ENCODE results near the gene ESYT1. TPM values are rescaled to one million over a fixed set of nuclear protein-coding genes. Genes with fewer than 3 reads are reported as not detected.
A peak's percentile ranks its signal among the peaks of the same experiment; 100 is the strongest.

Gene ESYT1
- total RNA-seq, 2 experiments from 2014 or later = 85.9 to 112 TPM

GRCh38 chr12:56129942-56130495 is 2.0 kb downstream of the ESYT1 start:
- ChIA-PET CTCF (ENCODE audit: unreplicated experiment) (no interaction called here), POLR2A (interaction anchor here (0.6 to 2.6 kb wide), 3 partner anchors 12 to 116 kb away, joined by 3 to 32 read pairs (median 4); partner anchors contain the start of genes RPL41 and ZC3H10)
- no peaks in the 10 kb centered on the region for H4K20me1 ChIP-seq (ENCODE audit: insufficient read depth, low read length)
- 0 out of 2 replicates have a peak, but pooled peaks cover 10% of the 10 kb centered on the region for H3K9me3 ChIP-seq (ENCODE audit: low read length)
- peak overlapping the region; percentile 83 for H3K4me3 ChIP-seq (ENCODE audit: low read depth, low read length, poor library complexity, severe bottlenecking)
- peaks cover 51% of the 10 kb centered on the region for H3K36me3 ChIP-seq (ENCODE audit: insufficient read depth, low read length)
- peak overlapping the region; percentile 62 for H3K27ac ChIP-seq (ENCODE audit: low read depth, low read length, poor library complexity, severe bottlenecking)
- peaks cover 35% of the 10 kb centered on the region for H3K4me1 ChIP-seq (ENCODE audit: insufficient read depth, low read length, poor library complexity, severe bottlenecking)
- no peak overlapping the region for H2AFZ ChIP-seq (ENCODE audit: low read length)
- DNase-seq (ENCODE audit: low spot score) = no peak
- TF ChIP-seq, protein P1, sequence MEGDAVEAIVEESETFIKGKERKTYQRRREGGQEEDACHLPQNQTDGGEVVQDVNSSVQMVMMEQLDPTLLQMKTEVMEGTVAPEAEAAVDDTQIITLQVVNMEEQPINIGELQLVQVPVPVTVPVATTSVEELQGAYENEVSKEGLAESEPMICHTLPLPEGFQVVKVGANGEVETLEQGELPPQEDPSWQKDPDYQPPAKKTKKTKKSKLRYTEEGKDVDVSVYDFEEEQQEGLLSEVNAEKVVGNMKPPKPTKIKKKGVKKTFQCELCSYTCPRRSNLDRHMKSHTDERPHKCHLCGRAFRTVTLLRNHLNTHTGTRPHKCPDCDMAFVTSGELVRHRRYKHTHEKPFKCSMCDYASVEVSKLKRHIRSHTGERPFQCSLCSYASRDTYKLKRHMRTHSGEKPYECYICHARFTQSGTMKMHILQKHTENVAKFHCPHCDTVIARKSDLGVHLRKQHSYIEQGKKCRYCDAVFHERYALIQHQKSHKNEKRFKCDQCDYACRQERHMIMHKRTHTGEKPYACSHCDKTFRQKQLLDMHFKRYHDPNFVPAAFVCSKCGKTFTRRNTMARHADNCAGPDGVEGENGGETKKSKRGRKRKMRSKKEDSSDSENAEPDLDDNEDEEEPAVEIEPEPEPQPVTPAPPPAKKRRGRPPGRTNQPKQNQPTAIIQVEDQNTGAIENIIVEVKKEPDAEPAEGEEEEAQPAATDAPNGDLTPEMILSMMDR (conservative IDR thresholded peaks at IDR 0.05; ENCODE audit: low read length) = no peak
- no TSS peak for BruUV-seq (replicated peaks)
- H3K79me2 ChIP-seq (ENCODE audit: insufficient read depth, low read depth, low read length) = peaks cover 18% of the 10 kb centered on the region; the same call in 1 of the 2 replicates
- H3K4me2 ChIP-seq (ENCODE audit: low read length) = peak overlapping the region; percentile 86
- intact Hi-C loops (cut with micrococcal nuclease; ENCODE audit: unreplicated experiment) = loop anchor here (5.0 kb wide), 1 partner anchor 317 kb away; the partner anchor contains the start of gene TIMELESS
- H3K9me2 ChIP-seq (ENCODE audit: insufficient read depth, low read length) = no peaks in the 10 kb centered on the region

GRCh38 chr12:56130876-56131275 is 2.8 kb downstream of the ESYT1 start:
- ChIA-PET CTCF (ENCODE audit: unreplicated experiment) (no interaction called here), POLR2A (no interaction called here)
- TF ChIP-seq EZH2phosphoT487 (IDR thresholded peaks at IDR 0.05; ENCODE audit: borderline replicate concordance, low read depth, low read length) = no peak
- TF ChIP-seq, protein P1 (conservative IDR thresholded peaks at IDR 0.05; ENCODE audit: low read length) = no peak
- no peak overlapping the region for H3K4me2 ChIP-seq (ENCODE audit: low read length)
- H3K9me2 ChIP-seq (ENCODE audit: insufficient read depth, low read length) = no peaks in the 10 kb centered on the region
- BruUV-seq (replicated peaks) = no TSS peak
- no peak overlapping the region for H2AFZ ChIP-seq (ENCODE audit: low read length)
- peaks cover 58% of the 10 kb centered on the region for H3K36me3 ChIP-seq (ENCODE audit: insufficient read depth, low read length)
- 0 out of 2 replicates have a peak, but pooled peaks cover 10% of the 10 kb centered on the region for H3K9me3 ChIP-seq (ENCODE audit: low read length)
- H3K4me1 ChIP-seq (ENCODE audit: insufficient read depth, low read length, poor library complexity, severe bottlenecking) = peaks cover 26% of the 10 kb centered on the region
- H3K79me2 ChIP-seq (ENCODE audit: insufficient read depth, low read depth, low read length) = peaks cover 18% of the 10 kb centered on the region; the same call in 1 of the 2 replicates
- intact Hi-C loops (cut with micrococcal nuclease; ENCODE audit: unreplicated experiment) = no loop called here
- no peak overlapping the region for H3K4me3 ChIP-seq (ENCODE audit: low read depth, low read length, poor library complexity, severe bottlenecking)
- no peak overlapping the region for H3K27ac ChIP-seq (ENCODE audit: low read depth, low read length, poor library complexity, severe bottlenecking)
- no peaks in the 10 kb centered on the region for H4K20me1 ChIP-seq (ENCODE audit: insufficient read depth, low read length)
- DNase-seq (ENCODE audit: low spot score) = no peak

DNA sequence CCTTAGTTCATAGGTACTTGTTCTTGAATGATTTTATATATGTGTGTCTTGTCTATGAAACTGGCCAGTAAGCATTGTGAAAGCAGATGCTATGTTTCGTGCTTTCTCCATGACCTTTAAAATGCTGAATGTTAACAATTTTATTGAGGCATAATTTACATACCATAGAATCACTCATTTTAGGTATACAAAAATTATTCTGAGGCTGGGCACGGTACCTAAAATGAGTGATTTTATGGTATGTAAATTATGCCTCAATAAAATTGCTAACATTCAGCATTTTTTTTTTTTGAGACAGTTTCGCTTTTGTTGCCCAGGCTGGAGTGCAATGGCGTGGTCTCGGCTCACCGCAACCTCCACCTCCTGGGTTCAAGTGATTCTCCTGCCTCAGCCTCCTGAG is 6.8 kb downstream of the ESYT1 start:
- Histone ChIP-seq H3K4me1 (ENCODE audit: insufficient read depth, low read length, poor library complexity, severe bottlenecking) (peaks cover 1% of the 10 kb centered on the region), H2AFZ (ENCODE audit: low read length) (no peak overlapping the region), H3K4me2 (ENCODE audit: low read length) (no peak overlapping the region), H3K36me3 (ENCODE audit: insufficient read depth, low read length) (peaks cover 98% of the 10 kb centered on the region), H3K27ac (ENCODE audit: low read depth, low read length, poor library complexity, severe bottlenecking) (no peak overlapping the region), H3K4me3 (ENCODE audit: low read depth, low read length, poor library complexity, severe bottlenecking) (no peak overlapping the region), H3K9me3 (ENCODE audit: low read length) (0 out of 2 replicates have a peak, but pooled peaks cover 10% of the 10 kb centered on the region), H3K79me2 (ENCODE audit: insufficient read depth, low read depth, low read length) (peaks cover under 1% of the 10 kb centered on the region; the same call in 1 of the 2 replicates), H4K20me1 (ENCODE audit: insufficient read depth, low read length) (no peaks in the 10 kb centered on the region), H3K9me2 (ENCODE audit: insufficient read depth, low read length) (no peaks in the 10 kb centered on the region)
- BruUV-seq (replicated peaks) = no TSS peak
- intact Hi-C loops (cut with micrococcal nuclease; ENCODE audit: unreplicated experiment) = no loop called here
- no peak for TF ChIP-seq EZH2phosphoT487 (IDR thresholded peaks at IDR 0.05; ENCODE audit: borderline replicate concordance, low read depth, low read length)
- CTCF ChIA-PET (ENCODE audit: unreplicated experiment) = no interaction called here
- DNase-seq (ENCODE audit: low spot score) = no peak
- POLR2A ChIA-PET = no interaction called here
